A673 (cell line): ENCODE results near the gene VWA7. TPM values are rescaled to one million over a fixed set of nuclear protein-coding genes. Genes with fewer than 3 reads are reported as not detected.

Experiments used
- BruUV-seq: library from RNA; stranded (reverse); fragments of 400-500 nt; replicated peaks from 2 replicates; lab custom pipeline; 2021; lab: Mats Ljungman, UMichigan
- CTCF ChIA-PET: fragments of 300-600 bp; sonication (Branson Sonifier 250); formaldehyde crosslinking; loops from one replicate; lab custom pipeline; 2022; ENCODE audit warnings: antibody characterized with exemption; lab: Charles Lee
- POLR2A ChIA-PET: fragments of 300-600 bp; sonication (Branson Sonifier 250); formaldehyde crosslinking; loops from one replicate; lab custom pipeline; 2022; ENCODE audit warnings: antibody characterized with exemption; ENCODE audit not compliant: low non-redundant PET; lab: Charles Lee
- DNase-seq: peaks from one replicate; pipeline ENCODE4 v3.0.0-alpha.2; 2015; ENCODE audit warnings: low spot score
- H3K27ac ChIP-seq: fragments of 200-600 bp; sonication (generic); 2 replicates; pipeline ENCODE4 v1.5.1; 2016; ENCODE audit warnings: mixed run types, low read depth, mild to moderate bottlenecking, mixed read lengths, antibody characterized with exemption, low read length; ENCODE audit not compliant: poor library complexity, severe bottlenecking
- H3K27me3 ChIP-seq: fragments of 200-600 bp; sonication (generic); replicated peaks from 2 replicates; pipeline ENCODE4 v1.6.1; 2017; ENCODE audit warnings: mixed run types, low read depth, mild to moderate bottlenecking, mixed read lengths, antibody characterized with exemption, low read length; ENCODE audit not compliant: insufficient read depth, poor library complexity
- H3K36me3 ChIP-seq: fragments of 200-600 bp; sonication (generic); 2 replicates; pipeline ENCODE4 v1.6.1; 2016; ENCODE audit warnings: mixed run types, mild to moderate bottlenecking, mixed read lengths, antibody characterized with exemption, low read length; ENCODE audit not compliant: insufficient read depth, poor library complexity, severe bottlenecking
- H3K4me1 ChIP-seq: fragments of 200-600 bp; sonication (generic); 2 replicates; pipeline ENCODE4 v1.6.1; 2017; ENCODE audit warnings: mixed run types, mild to moderate bottlenecking, mixed read lengths, antibody characterized with exemption, low read length; ENCODE audit not compliant: insufficient read depth, poor library complexity, severe bottlenecking
- H3K4me3 ChIP-seq: fragments of 200-600 bp; sonication (generic); 2 replicates; pipeline ENCODE4 v1.5.1; 2016; ENCODE audit warnings: low read depth, mixed run types, mild to moderate bottlenecking, mixed read lengths, low read length; ENCODE audit not compliant: poor library complexity, severe bottlenecking
- H3K9me3 ChIP-seq: fragments of 200-600 bp; sonication (generic); 2 replicates; pipeline ENCODE4 v1.6.1; 2016; ENCODE audit warnings: mixed run types, low read depth, mild to moderate bottlenecking, mixed read lengths, antibody characterized with exemption, low read length; ENCODE audit not compliant: poor library complexity, severe bottlenecking
- CTCF ChIP-seq: fragments of 300-800, 200-600 bp; sonication (generic); conservative IDR thresholded peaks from 2 replicates; pipeline ENCODE4 v1.5.1; 2017; ENCODE audit warnings: low read depth, mild to moderate bottlenecking, antibody characterized with exemption, low read length, moderate library complexity, mixed read lengths
- EZH2 ChIP-seq: fragments of 200-600 bp; sonication (generic); IDR thresholded peaks from 2 replicates; pipeline ENCODE4 v1.6.1; 2017; ENCODE audit warnings: borderline replicate concordance, low read depth, mild to moderate bottlenecking, mixed read lengths, antibody characterized with exemption, low read length; ENCODE audit not compliant: poor library complexity, severe bottlenecking
- intact Hi-C: fragments of 100-400 bp; cut with micrococcal nuclease; formaldehyde crosslinking; loops from one replicate; pipeline ENCODE4 v1.10.0; 2022; ENCODE audit not compliant: unreplicated experiment
- total RNA-seq: library from RNA; stranded (reverse); gene quantifications from 2 replicates; pipeline ENCODE4 v1.2.3, GENCODE V29; 2021

Gene VWA7
- total RNA-seq, 1 experiment from 2014 or later, result 2.8 TPM

GRCh38 chr6:31723245-31723979 lies 53.7 kb downstream of the VWA7 start, which contains the start of gene MPIG6B:
MPIG6B (plus strand) TSS chr6:31723373; CDS start chr6:31723384, 11 bp downstream.
- H3K9me3 ChIP-seq, result no peaks in the 10 kb centered on the region
- intact Hi-C loops, result no loop called here
- no TSS peak for BruUV-seq
- no peak for DNase-seq
- no peak for TF ChIP-seq CTCF
- no peak for TF ChIP-seq EZH2
- CTCF ChIA-PET, result no interaction called here
- POLR2A ChIA-PET, result no interaction called here
- no peaks in the 10 kb centered on the region for H3K4me1 ChIP-seq
- no peak within 1 kb of the TSS for H3K27ac ChIP-seq
- H3K27me3 ChIP-seq, result no peaks in the 10 kb centered on the region
- H3K36me3 ChIP-seq, result peaks cover 18% of the 10 kb centered on the region
- no peak within 1 kb of the TSS for H3K4me3 ChIP-seq

- H3K36me3 ChIP-seq, result peaks cover 5% of the 10 kb centered on the region
- DNase-seq, result no peak
- H3K9me3 ChIP-seq, result no peaks in the 10 kb centered on the region
- TF ChIP-seq EZH2 (no peak), CTCF (no peak)
- ChIA-PET POLR2A (no interaction called here), CTCF (no interaction called here)
- no peaks in the 10 kb centered on the region for H3K4me1 ChIP-seq
- intact Hi-C loops, result no loop called here
- BruUV-seq, result no TSS peak
- no peak overlapping the region for H3K4me3 ChIP-seq
- H3K27me3 ChIP-seq, result no peaks in the 10 kb centered on the region
- no peak overlapping the region for H3K27ac ChIP-seq
Observed at GRCh38 chr6:31722173-31722572, 55.0 kb downstream of the VWA7 start.

DNA sequence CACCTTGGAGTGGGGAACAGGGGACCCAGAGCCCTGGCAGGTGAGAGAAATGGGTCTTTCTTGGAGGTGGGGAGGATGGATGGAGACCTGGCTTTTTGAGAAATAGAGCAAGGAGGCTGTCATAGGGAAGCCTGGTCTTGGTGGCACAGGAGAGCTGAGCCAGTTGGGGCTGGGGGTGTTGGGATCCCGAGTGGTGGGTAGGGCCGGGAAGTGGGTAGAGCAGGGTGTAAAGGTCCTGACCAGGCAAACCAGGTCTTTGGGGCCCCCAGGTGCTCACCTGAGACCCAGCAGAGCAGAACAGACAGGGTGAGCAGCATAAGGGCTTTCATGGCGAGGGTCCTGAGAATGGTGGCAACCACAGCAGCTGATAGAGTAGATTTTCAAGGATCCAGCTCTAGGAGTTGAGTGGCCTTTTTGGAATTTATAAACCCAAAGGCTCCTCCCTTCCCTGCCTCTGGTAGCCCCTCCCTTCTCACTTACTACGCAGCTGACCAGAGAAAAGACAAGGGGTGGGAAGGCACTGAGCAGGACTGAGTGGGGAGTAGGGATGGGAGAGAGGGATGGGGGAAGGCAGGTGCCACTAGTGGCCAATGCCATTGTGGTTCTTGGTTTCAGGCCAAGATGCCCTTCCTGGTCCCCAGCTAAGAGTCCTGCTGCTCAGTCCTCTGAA lies 55.6 kb downstream of the VWA7 start, which contains the start of gene LY6G6C:
TSS of gene LY6G6C (minus strand) at position 396 of the 670 bp plus-strand sequence. CDS start at position 329, 67 bp downstream.
- no TSS peak for BruUV-seq
- Histone ChIP-seq H3K4me3 (no peak within 1 kb of the TSS), H3K27me3 (no peaks in the 10 kb centered on the region), H3K9me3 (no peaks in the 10 kb centered on the region), H3K36me3 (no peaks in the 10 kb centered on the region), H3K4me1 (no peaks in the 10 kb centered on the region), H3K27ac (no peak within 1 kb of the TSS)
- ChIA-PET POLR2A (no interaction called here), CTCF (no interaction called here)
- no peak for DNase-seq
- TF ChIP-seq CTCF (no peak), EZH2 (no peak)
- intact Hi-C loops, result no loop called here
